Stomach (tissue), 4 donors: ENCODE data around the gene SNX9.

ENCODE experiments used
- CTCF ChIP-seq, 7 experiments: fragments of 450-650 bp in 4 of 7; fragments of 200-600 bp in 3 of 7; sonication (generic) in 3 of 7; IDR thresholded peaks; one replicate each; pipeline ENCODE4 v1.5.1; 2016 to 2019; ENCODE audit warnings: antibody characterized with exemption in 7 of 7, control low read depth in 2 of 7, mild to moderate bottlenecking in 1 of 7
- POLR2A ChIP-seq, 4 donors: fragments of 450-650 bp; IDR thresholded peaks; one replicate each; pipeline ENCODE4 v1.6.1; 2016; ENCODE audit warnings: antibody characterized with exemption in 4 of 4, control low read depth in 2 of 4, mild to moderate bottlenecking in 1 of 4, moderate library complexity in 1 of 4
- POLR2AphosphoS5 ChIP-seq, 3 donors: sonication (generic); formaldehyde crosslinking; IDR thresholded peaks; one replicate each; pipeline ENCODE4 v1.6.1; 2016; ENCODE audit warnings: antibody characterized with exemption in 3 of 3

GRCh38 chr6:157778719-157779118, 44.3 kb upstream of the SNX9 start:
- TF ChIP-seq CTCF (IDR thresholded peaks at IDR 0.05) (no peak), POLR2AphosphoS5 (IDR thresholded peaks at IDR 0.05) (no peak), POLR2A (IDR thresholded peaks at IDR 0.05) (no peak)
